Small intestine (tissue), 7 donors: ENCODE results near the gene DENND1A. TPM values are rescaled to one million over a fixed set of nuclear protein-coding genes. Genes with fewer than 3 reads are reported as not detected.
"Not testable (repeated sequence)": the region's sequence is repeated elsewhere in the genome, so short reads cannot be mapped to it uniquely, and the experiment has no call there.

Source experiments
- DNase-seq, 2 donors: peaks; one replicate each; pipeline versions ENCODE4 v3.0.0 to v3.0.0-alpha.2; 2013
- FAIRE-seq: peaks from 2 replicates; lab custom pipeline; 2012; peaks lifted over from hg19 to GRCh38; lab: Jason Lieb, UNC
- H3K27ac ChIP-seq, 3 donors: one replicate each; pipeline ENCODE4 v1.5.1; 2013; ENCODE audit warnings: low read length in 2 of 3, mild to moderate bottlenecking in 2 of 3, control low read depth in 1 of 3, inconsistent platforms in 1 of 3, low read depth in 1 of 3, moderate library complexity in 1 of 3
- H3K27me3 ChIP-seq, 3 donors: one replicate each; pipeline ENCODE4 v1.6.1; 2013; ENCODE audit warnings: low read length in 3 of 3, inconsistent platforms in 1 of 3; ENCODE audit not compliant: control insufficient read depth in 3 of 3, insufficient read depth in 3 of 3
- H3K36me3 ChIP-seq, 3 donors: one replicate each; pipeline ENCODE4 v1.6.1; 2013; ENCODE audit warnings: low read length in 3 of 3, inconsistent platforms in 1 of 3, low read depth in 1 of 3, mild to moderate bottlenecking in 1 of 3, moderate library complexity in 1 of 3; ENCODE audit not compliant: control insufficient read depth in 3 of 3, insufficient read depth in 2 of 3
- H3K4me1 ChIP-seq, 3 donors: one replicate each; pipeline ENCODE4 v1.6.1; 2013; ENCODE audit warnings: low read length in 2 of 3, inconsistent platforms in 1 of 3, low read depth in 1 of 3, mild to moderate bottlenecking in 1 of 3, moderate library complexity in 1 of 3; ENCODE audit not compliant: control insufficient read depth in 3 of 3, insufficient read depth in 2 of 3
- H3K4me3 ChIP-seq, 3 donors: one replicate each; pipeline ENCODE4 v1.5.1; 2013; ENCODE audit warnings: low read length in 3 of 3, control low read depth in 1 of 3, inconsistent platforms in 1 of 3, low read depth in 1 of 3, mild to moderate bottlenecking in 1 of 3, moderate library complexity in 1 of 3
- H3K9me3 ChIP-seq, 2 donors: one replicate each; pipeline ENCODE4 v1.6.1; 2013; ENCODE audit warnings: low read depth in 1 of 2, low read length in 1 of 2; ENCODE audit not compliant: control insufficient read depth in 2 of 2, insufficient read depth in 1 of 2
- WGBS, 3 donors: extraction: QIAGEN DNeasy Blood & Tissue Kit; methylation state at CpG; one replicate each; pipeline ENCODE4 v1.1.7; 2013; 5-methylcytosine and 5-hydroxymethylcytosine counted together
- polyA plus RNA-seq, 4 donors: library from polyadenylated mRNA; stranded (reverse) in 3 of 4; unstranded in 1 of 4; fragments of 200-250 nt in 3 of 4; fragments of 120-200 nt in 1 of 4; gene quantifications; one replicate each; pipeline versions ENCODE4 v1.2.1 to v1.2.3, GENCODE V29; 2013
- donor health status: healthy with polysubstance abuse.
- donor health status: control.
- donor health status: control.
- donor health status: Bipolar disorder and iron deficiency.
- donor health status: healthy.

DENND1A gene
- polyA plus RNA-seq, 4 donors, result 11.5 to 43.4 (median 20.0) TPM

DNA sequence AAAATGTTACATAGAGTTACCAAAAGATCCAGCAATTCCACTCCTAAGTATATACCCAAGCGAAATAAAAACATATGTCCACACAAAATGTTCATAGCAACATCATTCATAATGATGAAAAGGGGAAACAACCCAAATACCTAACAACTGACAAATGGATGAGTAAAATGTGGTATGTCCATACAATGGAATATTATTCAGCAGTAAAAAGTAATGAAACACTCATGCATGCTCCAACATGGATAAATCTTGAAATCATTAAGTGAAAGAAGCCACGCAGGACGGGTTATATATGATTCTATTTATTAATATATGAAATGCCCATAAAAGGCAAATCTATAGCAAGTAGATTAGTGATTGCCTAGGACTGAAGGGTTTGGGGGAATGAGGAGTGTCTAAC is 6.0 kb downstream of the DENND1A start:
- Histone ChIP-seq H3K36me3 (peaks cover 0 to 4% (median 0%) of the 10 kb centered on the region in 3 donors), H3K9me3 (no peaks in the 10 kb centered on the region), H3K27ac (no peak overlapping the region), H3K4me3 (no peak overlapping the region), H3K27me3 (no peaks in the 10 kb centered on the region), H3K4me1 (peaks cover 16 to 61% (median 31%) of the 10 kb centered on the region in 3 donors)
- FAIRE-seq (no peak), DNase-seq (no peak)
- 82 to 97% (median 96%) methylated on average over 3 of the region's 3 CpGs for WGBS, 3 donors

DNA sequence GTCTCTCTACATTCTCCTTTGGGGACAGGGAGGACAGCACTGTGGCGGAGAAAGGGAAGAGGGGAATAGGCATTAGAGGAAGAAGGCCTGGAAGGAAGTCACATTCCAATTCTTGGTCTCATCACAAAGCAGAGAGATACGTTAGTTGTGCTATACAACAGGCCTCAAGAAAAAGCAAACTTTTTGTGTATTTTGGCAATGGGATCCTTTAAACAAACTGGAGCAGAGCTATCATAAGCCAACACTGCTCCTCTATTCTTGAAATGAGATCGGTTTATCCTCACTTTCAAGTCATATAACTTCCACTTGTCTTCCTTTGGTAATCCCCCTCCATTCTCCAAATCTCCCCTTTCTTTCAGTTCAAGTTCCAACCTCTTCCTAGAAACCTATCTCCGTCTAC is 6.5 kb downstream of the DENND1A start:
- no peak for FAIRE-seq
- no peak for DNase-seq
- Histone ChIP-seq H3K9me3 (no peaks in the 10 kb centered on the region), H3K27ac (peak overlapping the region in 2 of 3 donors; percentile 48 to 83), H3K36me3 (peaks cover 0 to 4% (median 0%) of the 10 kb centered on the region in 3 donors), H3K27me3 (no peaks in the 10 kb centered on the region), H3K4me1 (peaks cover 16 to 56% (median 27%) of the 10 kb centered on the region in 3 donors), H3K4me3 (no peak overlapping the region)
- 72 to 84% (median 82%) methylated on average over 4 of the region's 4 CpGs for WGBS, 3 donors

DNA sequence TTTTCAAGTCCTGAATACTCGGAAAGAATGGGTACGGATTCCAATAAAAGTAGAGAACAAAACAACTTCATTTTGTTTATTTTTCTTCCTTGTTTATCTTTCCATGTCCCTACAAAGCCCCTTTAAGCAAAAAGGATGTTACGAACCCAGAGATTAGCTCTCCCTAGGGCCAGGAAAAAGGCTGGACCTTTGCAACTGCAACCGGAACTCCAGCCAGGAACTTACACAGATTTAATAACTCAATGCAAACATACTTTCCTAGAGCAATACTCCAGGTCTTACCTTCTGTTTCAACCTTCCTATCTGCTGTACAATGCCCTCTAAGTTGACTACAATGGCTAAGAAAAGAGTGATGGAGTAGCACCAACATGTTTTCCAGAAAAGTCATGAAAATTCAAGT is 7.0 kb downstream of the DENND1A start:
- H3K4me3 ChIP-seq, result no peak overlapping the region
- 28 to 50% (median 46%) methylated on average over 4 of the region's 4 CpGs for WGBS, 3 donors
- FAIRE-seq (no peak), DNase-seq (peak; percentile 34 to 39)
- H3K4me1 ChIP-seq, result peaks cover 16 to 52% (median 22%) of the 10 kb centered on the region in 3 donors
- H3K27me3 ChIP-seq, result no peaks in the 10 kb centered on the region
- H3K27ac ChIP-seq, result peak overlapping the region in 2 of 3 donors; percentile 48 to 83
- no peaks in the 10 kb centered on the region for H3K9me3 ChIP-seq
- H3K36me3 ChIP-seq, result peaks cover 0 to 4% (median 0%) of the 10 kb centered on the region in 3 donors

DNA sequence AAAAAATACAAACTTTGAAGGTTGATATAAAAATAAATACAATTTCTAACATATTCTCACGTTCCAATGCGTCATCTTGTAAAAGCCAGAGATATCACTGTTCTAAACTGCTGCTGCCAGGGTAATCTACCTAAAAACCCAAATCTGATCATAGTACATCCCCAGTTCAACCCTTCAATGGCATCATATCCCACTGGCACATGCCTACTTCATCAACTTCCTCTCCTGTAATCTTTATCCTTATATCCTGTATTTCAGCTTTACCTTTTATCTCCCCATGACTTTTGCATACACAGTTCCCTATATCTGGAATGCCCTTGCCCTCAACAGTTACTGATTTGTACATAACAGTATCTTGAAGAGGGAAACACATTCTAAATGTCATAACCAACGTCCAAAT is 7.5 kb downstream of the DENND1A start:
- H3K27me3 ChIP-seq, result no peaks in the 10 kb centered on the region
- peak overlapping the region in 2 of 3 donors; percentile 32 to 83 for H3K27ac ChIP-seq
- no peaks in the 10 kb centered on the region for H3K9me3 ChIP-seq
- FAIRE-seq, result no peak
- DNase-seq, result no peak
- peaks cover 0 to 4% (median 0%) of the 10 kb centered on the region in 3 donors for H3K36me3 ChIP-seq
- no peak overlapping the region for H3K4me3 ChIP-seq
- H3K4me1 ChIP-seq, result peaks cover 16 to 48% (median 22%) of the 10 kb centered on the region in 3 donors
- 14 to 50% (median 27%) methylated on average over 3 of the region's 3 CpGs for WGBS, 3 donors

DNA sequence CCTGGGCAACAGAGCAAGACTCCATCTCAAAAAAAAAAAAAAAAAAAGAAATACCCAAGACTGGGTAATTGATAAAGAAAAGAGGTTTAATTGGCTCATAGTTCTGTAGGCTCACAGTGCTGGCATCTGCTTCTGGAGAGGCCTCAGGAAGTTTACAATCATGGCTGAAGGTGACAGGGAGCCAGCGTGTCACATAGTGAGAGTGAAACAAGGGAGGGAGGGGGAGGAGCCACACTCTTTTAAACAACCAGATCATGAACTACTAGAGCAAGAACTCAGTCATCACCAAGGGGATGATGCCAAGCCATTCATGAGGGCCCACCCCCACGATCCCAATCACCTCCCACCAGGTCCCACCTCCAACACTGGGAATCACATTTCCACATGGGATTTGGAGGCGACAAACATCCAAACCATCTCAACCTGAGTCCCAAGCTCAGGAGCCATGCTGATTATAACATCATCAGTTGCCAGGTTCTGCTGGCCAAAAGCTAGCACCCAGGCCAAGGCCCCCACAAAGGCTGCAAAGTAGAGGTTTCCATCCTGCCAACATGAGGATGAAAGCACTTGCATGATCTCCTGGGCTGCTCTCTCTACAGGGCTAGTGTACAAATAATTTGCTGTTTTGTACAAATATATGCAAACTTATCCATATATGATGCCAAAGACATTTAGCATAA is 15.3 kb downstream of the DENND1A start:
- FAIRE-seq, result no peak

DNA sequence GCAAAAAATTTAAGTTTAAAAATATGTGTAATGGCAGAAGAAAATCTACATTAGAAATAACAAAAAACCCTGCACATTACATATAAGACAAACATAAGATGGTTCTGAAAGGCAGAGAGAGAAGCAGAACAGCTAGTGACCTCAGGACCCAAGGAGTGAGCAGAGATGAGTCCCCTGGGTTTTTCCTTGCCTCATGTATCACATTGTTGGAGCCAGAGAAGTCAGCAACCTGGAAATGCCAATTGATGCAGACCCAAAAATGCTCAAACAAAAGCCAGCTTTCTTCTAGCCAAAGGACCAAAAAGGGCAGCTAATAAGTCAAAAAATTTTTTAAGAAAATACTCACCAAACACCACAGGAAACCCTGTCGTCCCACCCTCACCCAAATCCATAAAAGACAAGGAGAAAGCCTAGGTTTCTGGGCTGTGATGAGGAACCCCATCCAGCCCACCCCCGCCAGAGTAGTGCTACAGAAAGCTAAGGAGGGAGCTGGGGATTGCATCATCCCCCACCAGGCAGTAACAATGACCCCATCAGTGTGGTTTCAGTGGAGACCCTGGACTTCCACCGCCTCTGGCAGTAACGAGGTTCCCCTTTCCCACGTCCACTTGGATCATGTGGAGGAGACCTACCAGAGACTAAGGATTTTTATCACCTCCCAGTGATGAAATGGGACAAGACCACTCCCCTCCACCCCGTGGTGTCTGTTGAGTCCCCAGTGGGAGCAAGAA is 17.6 kb downstream of the DENND1A start:
- Histone ChIP-seq H3K9me3 (peaks cover 0 to 3% of the 10 kb centered on the region in 2 donors), H3K27me3 (no peaks in the 10 kb centered on the region), H3K36me3 (peaks cover 0 to 16% (median 0%) of the 10 kb centered on the region in 3 donors), H3K4me3 (no peak overlapping the region), H3K27ac (no peak overlapping the region), H3K4me1 (no peaks in the 10 kb centered on the region)
- DNase-seq, result no peak
- FAIRE-seq, result no peak
- 92 to 94% (median 93%) methylated on average over 6 of the region's 6 CpGs for WGBS, 3 donors

More for the DNA sequence above, 15.3 kb downstream of the DENND1A start:
- H3K9me3 ChIP-seq, result peaks cover 0 to 3% of the 10 kb centered on the region in 2 donors
- H3K27ac ChIP-seq, result no peak overlapping the region
- 79 to 94% (median 89%) methylated on average over 3 of the region's 3 CpGs for WGBS, 3 donors
- H3K36me3 ChIP-seq, result peaks cover 0 to 16% (median 0%) of the 10 kb centered on the region in 3 donors
- no peak for DNase-seq
- no peak overlapping the region for H3K4me3 ChIP-seq
- H3K4me1 ChIP-seq, result no peaks in the 10 kb centered on the region
- no peaks in the 10 kb centered on the region for H3K27me3 ChIP-seq

DNA sequence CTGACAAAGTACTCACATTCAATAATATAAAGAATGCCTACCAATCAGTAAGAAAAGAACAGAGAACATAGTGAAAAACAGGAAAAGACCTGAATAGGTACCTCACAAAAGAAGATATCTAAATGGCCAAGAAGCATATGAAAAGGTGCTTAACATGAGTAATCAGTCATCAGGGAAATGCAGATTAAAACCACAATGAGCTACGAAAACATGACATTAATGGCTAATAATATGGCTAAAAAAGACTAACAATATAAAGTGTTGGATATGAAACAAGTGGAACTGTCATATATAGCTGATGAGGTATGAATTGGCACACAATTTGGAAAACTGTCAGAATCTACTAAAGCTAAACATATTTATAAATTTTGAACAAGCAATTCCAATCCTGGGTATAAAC is 18.9 kb downstream of the DENND1A start:
- Histone ChIP-seq H3K4me1 (no peaks in the 10 kb centered on the region), H3K36me3 (peaks cover 0 to 10% (median 0%) of the 10 kb centered on the region in 3 donors), H3K27me3 (no peaks in the 10 kb centered on the region), H3K4me3 (no peak overlapping the region), H3K27ac (no peak overlapping the region), H3K9me3 (peaks cover 0 to 3% of the 10 kb centered on the region in 2 donors)
- FAIRE-seq (no peak), DNase-seq (no peak)
- WGBS, 3 donors, result 93 to 97% (median 94%) methylated on average over 1 of the region's 1 CpG

DNA sequence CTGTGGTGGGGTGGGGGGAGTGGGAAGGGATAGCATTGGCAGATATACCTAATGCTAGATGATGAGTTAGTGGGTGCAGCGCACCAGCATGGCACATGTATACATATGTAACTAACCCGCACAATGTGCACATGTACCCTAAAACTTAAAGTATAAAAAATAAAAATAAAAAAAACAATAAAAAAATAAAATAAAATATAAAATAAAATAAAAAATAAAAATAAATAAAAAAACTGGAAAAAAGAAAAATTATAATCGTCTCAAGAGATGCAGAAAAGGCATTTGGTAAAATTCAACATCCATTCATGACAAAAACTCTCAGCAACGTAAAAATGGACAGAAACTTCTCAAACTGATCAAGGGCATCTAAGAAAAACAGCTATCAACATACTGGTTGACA is 20.7 kb downstream of the DENND1A start:
- not testable (repeated sequence) for H3K4me1 ChIP-seq, H3K9me3 ChIP-seq, DNase-seq, H3K4me3 ChIP-seq, H3K27ac ChIP-seq, H3K27me3 ChIP-seq, H3K36me3 ChIP-seq, FAIRE-seq
- WGBS, 3 donors, result 96 to 98% (median 96%) methylated on average over 4 of the region's 4 CpGs
